HG02759 (cell line): Measurements from ENCODE around the gene PRRT1.
"Not testable (repeated sequence)": the region's sequence is repeated elsewhere in the genome, so short reads cannot be mapped to it uniquely, and the experiment has no call there.

Experiments used
- ATAC-seq: cut with Tn5 transposase; IDR thresholded peaks from one replicate; pipeline ENCODE4 v1.9.1; 2021; ENCODE audit warnings: mild to moderate bottlenecking, moderate library complexity; ENCODE audit not compliant: unreplicated experiment

PRRT1 gene

GRCh38 chr6:32105433-32105832 is 46.3 kb downstream of the PRRT1 start:
- no peak for ATAC-seq

- no peak for ATAC-seq
Observed at GRCh38 chr6:32102255-32102654, 49.5 kb downstream of the PRRT1 start.

GRCh38 chr6:32100251-32100650 is 51.5 kb downstream of the PRRT1 start:
- ATAC-seq = not testable (repeated sequence)
